ENCODE results near the gene C12orf43.
"Not testable (repeated sequence)": the region's sequence is repeated elsewhere in the genome, so short reads cannot be mapped to it uniquely, and the experiment has no call there.

The C12orf43 gene

GRCh38 chr12:121050725-121051124 lies 34.4 kb upstream of the C12orf43 start:
- Histone ChIP-seq H3K9ac (ENCODE audit: low read depth, low read length) (no peak overlapping the region), H3K4me3 (ENCODE audit: low read length) (no peak overlapping the region), H3K27me3 (ENCODE audit: insufficient read depth, low read length) (no peaks in the 10 kb centered on the region), H3K27ac (ENCODE audit: low read length) (no peak overlapping the region), H3K4me1 (ENCODE audit: insufficient read depth, low read length) (no peaks in the 10 kb centered on the region; the same call in 1 of the 2 replicates), H3K36me3 (ENCODE audit: insufficient read depth, low read depth, low read length) (no peaks in the 10 kb centered on the region), H3K9me3 (ENCODE audit: insufficient read depth, low read depth, low read length) (no peaks in the 10 kb centered on the region)

DNA sequence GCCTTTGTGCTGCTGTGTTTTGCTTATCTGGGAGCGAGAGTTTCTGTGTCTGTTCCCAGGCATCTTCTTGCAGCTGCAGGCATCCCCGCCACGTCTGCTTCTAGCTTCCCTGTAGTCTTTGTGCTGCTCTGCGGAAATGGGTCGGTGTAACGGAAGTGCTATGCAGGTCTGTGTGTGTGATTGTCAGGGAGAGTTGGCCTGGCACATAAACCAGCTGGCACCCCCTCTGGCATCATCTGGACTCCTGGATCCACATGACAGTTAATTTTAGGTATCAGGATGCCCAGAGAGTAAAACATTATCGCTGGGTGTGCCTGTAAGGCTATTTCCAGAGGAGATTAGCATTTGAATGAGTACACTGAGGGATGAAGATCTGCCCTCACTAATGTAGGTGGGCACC lies 32.2 kb upstream of the C12orf43 start:
- Histone ChIP-seq H3K9me3 (ENCODE audit: insufficient read depth, low read depth, low read length) (no peaks in the 10 kb centered on the region), H3K4me3 (ENCODE audit: low read length) (no peak overlapping the region), H3K36me3 (ENCODE audit: insufficient read depth, low read depth, low read length) (no peaks in the 10 kb centered on the region), H3K27ac (ENCODE audit: low read length) (no peak overlapping the region), H3K27me3 (ENCODE audit: insufficient read depth, low read length) (no peaks in the 10 kb centered on the region), H3K9ac (ENCODE audit: low read depth, low read length) (no peak overlapping the region), H3K4me1 (ENCODE audit: insufficient read depth, low read length) (no peaks in the 10 kb centered on the region; the same call in 1 of the 2 replicates)

- H3K9ac ChIP-seq (ENCODE audit: low read depth, low read length); H3K4me1 ChIP-seq (ENCODE audit: insufficient read depth, low read length); H3K36me3 ChIP-seq (ENCODE audit: insufficient read depth, low read depth, low read length); H3K9me3 ChIP-seq (ENCODE audit: insufficient read depth, low read depth, low read length); H3K27me3 ChIP-seq (ENCODE audit: insufficient read depth, low read length); H3K27ac ChIP-seq (ENCODE audit: low read length); H3K4me3 ChIP-seq (ENCODE audit: low read length): not testable (repeated sequence)
Observed at GRCh38 chr12:121047400-121047799, 31.1 kb upstream of the C12orf43 start.

DNA sequence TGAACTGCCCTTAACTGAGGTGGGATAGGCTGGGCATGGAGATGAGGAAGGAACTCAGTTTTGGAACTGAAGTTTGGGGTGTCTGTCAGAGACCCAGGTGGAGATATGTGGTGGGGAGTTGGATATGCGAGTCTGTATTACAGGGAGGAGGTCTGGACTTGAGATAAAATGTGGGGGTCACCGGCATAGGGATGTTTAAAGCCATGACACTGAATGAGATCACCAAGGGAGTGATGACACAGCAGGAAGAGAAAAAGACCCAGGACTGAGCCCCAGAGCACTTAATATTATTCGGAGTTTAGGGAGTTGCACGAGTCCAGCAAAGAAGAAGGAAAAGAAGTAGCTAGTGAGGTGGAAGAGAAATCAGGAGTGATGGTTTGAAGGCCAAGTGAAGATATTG lies 26.8 kb upstream of the C12orf43 start:
- Histone ChIP-seq H3K4me1 (ENCODE audit: insufficient read depth, low read length) (no peaks in the 10 kb centered on the region), H3K9ac (ENCODE audit: low read depth, low read length) (no peak overlapping the region), H3K36me3 (ENCODE audit: insufficient read depth, low read depth, low read length) (no peaks in the 10 kb centered on the region), H3K9me3 (ENCODE audit: insufficient read depth, low read depth, low read length) (no peaks in the 10 kb centered on the region), H3K27ac (ENCODE audit: low read length) (no peak overlapping the region), H3K27me3 (ENCODE audit: insufficient read depth, low read length) (no peaks in the 10 kb centered on the region), H3K4me3 (ENCODE audit: low read length) (no peak overlapping the region)

DNA sequence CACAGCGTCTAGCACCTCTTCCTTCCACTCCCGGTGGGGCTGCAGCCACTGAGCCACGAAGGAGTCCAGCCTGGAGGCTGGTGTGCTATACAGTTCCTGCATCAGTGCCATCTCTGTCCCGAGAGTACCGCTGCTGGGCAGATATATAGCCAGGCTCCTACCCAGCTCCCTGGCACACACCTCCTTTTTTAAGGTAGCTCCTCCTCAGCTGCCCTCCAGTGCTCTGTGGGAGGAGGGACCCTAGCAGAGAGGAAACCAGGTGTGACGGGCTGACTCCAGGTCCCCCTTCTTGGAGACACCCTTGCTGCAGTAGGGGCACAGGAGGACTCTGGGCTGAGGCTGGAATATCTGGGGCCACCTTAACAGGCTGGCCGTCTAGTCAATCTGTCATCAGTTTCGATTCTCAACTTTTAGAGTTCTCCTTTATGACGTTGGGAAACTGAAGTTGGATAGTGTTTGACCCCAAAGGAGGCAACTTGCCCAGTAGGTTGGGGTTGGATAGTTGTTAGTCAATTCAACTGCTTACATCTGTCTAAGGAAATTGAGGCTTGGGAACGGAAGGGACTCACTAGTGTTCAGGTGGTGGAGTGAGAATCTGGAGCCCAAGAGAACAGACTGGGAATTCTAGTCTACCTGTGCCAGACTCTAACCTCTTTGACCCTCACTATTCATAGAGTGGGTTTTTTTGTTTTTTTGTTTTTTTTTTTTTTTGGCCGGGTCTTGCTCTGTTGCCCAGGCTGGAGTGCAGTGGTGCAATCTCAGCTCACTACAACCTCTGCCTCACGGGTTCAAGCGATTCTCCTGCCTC lies 22.8 kb upstream of the C12orf43 start, which contains the start of gene OASL:
Gene OASL (minus strand): TSS at position 386 of the 808 bp plus-strand sequence. CDS start 275 bp downstream, at position 111.
- no peak within 1 kb of the TSS for H3K27ac ChIP-seq (ENCODE audit: low read length)
- H3K9ac ChIP-seq (ENCODE audit: low read depth, low read length), result no peak within 1 kb of the TSS
- H3K9me3 ChIP-seq (ENCODE audit: insufficient read depth, low read depth, low read length), result no peaks in the 10 kb centered on the region
- no peak within 1 kb of the TSS for H3K4me3 ChIP-seq (ENCODE audit: low read length)
- H3K36me3 ChIP-seq (ENCODE audit: insufficient read depth, low read depth, low read length), result no peaks in the 10 kb centered on the region
- H3K4me1 ChIP-seq (ENCODE audit: insufficient read depth, low read length), result no peaks in the 10 kb centered on the region
- no peaks in the 10 kb centered on the region for H3K27me3 ChIP-seq (ENCODE audit: insufficient read depth, low read length)

DNA sequence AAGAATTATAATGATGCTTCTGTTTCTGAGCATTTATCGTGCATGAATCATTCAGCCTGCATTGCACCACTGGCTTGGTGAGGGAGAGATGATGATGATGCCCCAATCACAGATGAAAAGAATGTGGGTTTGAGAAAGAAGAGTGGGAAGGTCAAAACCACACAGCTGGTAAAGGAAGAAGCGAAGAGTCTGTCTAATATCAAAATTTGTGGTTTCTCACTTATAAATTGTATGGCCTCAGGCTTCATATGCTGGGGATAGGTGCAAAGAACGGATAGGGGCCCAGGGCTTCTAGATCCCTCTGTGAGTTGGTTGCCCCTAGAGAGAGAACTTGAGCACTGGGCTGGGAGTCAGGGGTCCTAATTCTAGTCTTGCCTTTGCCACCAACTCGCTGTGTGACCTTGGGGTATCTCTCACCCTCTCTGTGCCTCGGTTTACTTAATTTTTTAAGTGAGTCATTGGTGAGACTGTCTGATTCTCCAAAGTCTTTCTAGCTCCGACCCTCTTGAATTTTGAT lies 20.6 kb upstream of the C12orf43 start:
- H3K27ac ChIP-seq (ENCODE audit: low read length), result no peak overlapping the region
- no peak overlapping the region for H3K4me3 ChIP-seq (ENCODE audit: low read length)
- no peaks in the 10 kb centered on the region for H3K4me1 ChIP-seq (ENCODE audit: insufficient read depth, low read length)
- H3K27me3 ChIP-seq (ENCODE audit: insufficient read depth, low read length), result no peaks in the 10 kb centered on the region
- no peaks in the 10 kb centered on the region for H3K36me3 ChIP-seq (ENCODE audit: insufficient read depth, low read depth, low read length)
- H3K9me3 ChIP-seq (ENCODE audit: insufficient read depth, low read depth, low read length), result no peaks in the 10 kb centered on the region
- H3K9ac ChIP-seq (ENCODE audit: low read depth, low read length), result no peak overlapping the region

GRCh38 chr12:121034616-121035305 lies 18.5 kb upstream of the C12orf43 start:
- Histone ChIP-seq H3K4me3 (ENCODE audit: low read length) (no peak overlapping the region), H3K9ac (ENCODE audit: low read depth, low read length) (no peak overlapping the region), H3K4me1 (ENCODE audit: insufficient read depth, low read length) (0 out of 2 replicates have a peak, but pooled peaks cover 3% of the 10 kb centered on the region), H3K27me3 (ENCODE audit: insufficient read depth, low read length) (no peaks in the 10 kb centered on the region), H3K27ac (ENCODE audit: low read length) (no peak overlapping the region), H3K36me3 (ENCODE audit: insufficient read depth, low read depth, low read length) (no peaks in the 10 kb centered on the region), H3K9me3 (ENCODE audit: insufficient read depth, low read depth, low read length) (no peaks in the 10 kb centered on the region)

DNA sequence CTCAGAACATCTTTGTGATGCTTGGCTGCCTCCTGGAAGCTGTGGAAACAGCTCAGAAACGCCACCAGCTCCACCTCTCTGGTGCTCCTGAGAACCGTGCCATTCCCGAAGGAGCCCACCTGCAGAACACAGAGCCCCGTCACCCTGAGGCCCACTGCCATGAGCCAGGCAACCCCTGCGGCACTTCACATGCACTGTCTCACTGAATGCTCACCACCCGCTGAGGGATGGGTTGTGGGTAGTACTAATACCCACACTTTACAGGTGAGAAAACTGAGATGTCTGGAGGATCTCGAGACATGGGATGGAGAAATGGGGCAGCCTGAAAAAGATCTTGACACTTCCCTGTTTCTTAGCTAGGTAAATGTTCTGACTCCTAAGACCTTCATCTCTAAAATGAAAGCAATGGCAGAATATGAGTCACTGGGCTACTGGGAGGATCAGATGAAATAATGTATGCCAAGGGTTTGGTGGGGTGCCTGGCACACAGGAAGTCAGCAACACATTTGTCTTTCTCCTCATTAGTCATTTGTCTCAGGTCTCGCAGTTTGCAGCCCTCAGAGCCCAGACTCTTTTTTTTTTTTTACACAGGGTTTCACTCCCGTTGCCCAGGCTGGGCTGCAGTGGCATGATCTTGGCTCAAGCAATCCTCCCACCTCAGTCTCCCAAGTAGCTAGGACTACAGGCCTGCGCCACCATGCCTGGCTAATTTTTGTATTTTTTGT lies 17.5 kb upstream of the C12orf43 start:
- no peak overlapping the region for H3K9ac ChIP-seq (ENCODE audit: low read depth, low read length)
- no peaks in the 10 kb centered on the region for H3K36me3 ChIP-seq (ENCODE audit: insufficient read depth, low read depth, low read length)
- no peaks in the 10 kb centered on the region for H3K9me3 ChIP-seq (ENCODE audit: insufficient read depth, low read depth, low read length)
- H3K4me3 ChIP-seq (ENCODE audit: low read length), result no peak overlapping the region
- H3K4me1 ChIP-seq (ENCODE audit: insufficient read depth, low read length), result 0 out of 2 replicates have a peak, but pooled peaks cover 3% of the 10 kb centered on the region
- no peak overlapping the region for H3K27ac ChIP-seq (ENCODE audit: low read length)
- H3K27me3 ChIP-seq (ENCODE audit: insufficient read depth, low read length), result no peaks in the 10 kb centered on the region

GRCh38 chr12:121030576-121031212 lies 14.4 kb upstream of the C12orf43 start:
- H3K9ac ChIP-seq (ENCODE audit: low read depth, low read length), result no peak overlapping the region
- H3K27me3 ChIP-seq (ENCODE audit: insufficient read depth, low read length), result no peaks in the 10 kb centered on the region

DNA sequence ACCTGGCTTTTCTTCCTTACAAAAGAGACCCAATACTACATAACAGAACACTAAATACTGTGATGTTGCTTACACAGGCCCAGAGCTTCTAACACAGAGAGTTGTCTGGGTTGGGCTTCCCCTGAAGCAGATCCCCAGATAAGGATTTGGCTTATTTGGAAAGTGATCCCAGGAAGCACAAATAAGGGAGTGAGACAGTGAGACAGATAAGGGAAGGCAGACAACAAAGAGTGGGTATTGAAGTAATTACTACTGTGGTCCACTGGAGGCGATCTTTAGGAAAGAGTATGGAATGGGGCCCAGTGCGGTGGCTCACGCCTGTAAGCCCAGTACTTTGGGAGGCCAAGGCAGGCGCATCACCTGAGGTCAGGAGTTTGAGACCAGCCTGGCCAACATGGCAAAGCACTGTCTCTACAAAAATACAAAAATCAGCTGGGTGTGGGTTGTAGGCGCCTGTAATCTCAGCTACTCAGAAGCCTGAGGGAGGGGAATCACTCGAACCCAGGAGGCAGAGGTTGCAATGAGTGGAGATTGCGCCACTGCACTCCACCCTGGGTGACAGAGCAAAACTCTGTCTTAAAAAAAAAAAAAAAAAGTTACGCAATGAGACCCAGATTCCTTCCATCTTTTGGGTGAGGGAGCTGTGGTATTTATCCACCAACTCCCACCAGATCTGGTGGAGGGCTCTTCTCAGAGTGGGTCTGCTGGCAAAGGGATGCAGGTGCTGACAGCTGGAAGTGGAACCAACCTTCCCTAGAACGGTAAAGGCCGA lies 10.2 kb upstream of the C12orf43 start:
- no peak overlapping the region for H3K27ac ChIP-seq (ENCODE audit: low read length)
- H3K27me3 ChIP-seq (ENCODE audit: insufficient read depth, low read length), result no peaks in the 10 kb centered on the region
- H3K9me3 ChIP-seq (ENCODE audit: insufficient read depth, low read depth, low read length), result no peaks in the 10 kb centered on the region
- 0 out of 2 replicates have a peak, but pooled peaks cover 3% of the 10 kb centered on the region for H3K4me1 ChIP-seq (ENCODE audit: insufficient read depth, low read length)
- H3K4me3 ChIP-seq (ENCODE audit: low read length), result no peak overlapping the region
- no peaks in the 10 kb centered on the region for H3K36me3 ChIP-seq (ENCODE audit: insufficient read depth, low read depth, low read length)
- H3K9ac ChIP-seq (ENCODE audit: low read depth, low read length), result no peak overlapping the region

More at GRCh38 chr12:121030576-121031212, 14.4 kb upstream of the C12orf43 start:
- Histone ChIP-seq H3K4me1 (ENCODE audit: insufficient read depth, low read length) (0 out of 2 replicates have a peak, but pooled peaks cover 3% of the 10 kb centered on the region), H3K4me3 (ENCODE audit: low read length) (no peak overlapping the region), H3K36me3 (ENCODE audit: insufficient read depth, low read depth, low read length) (no peaks in the 10 kb centered on the region), H3K27ac (ENCODE audit: low read length) (no peak overlapping the region), H3K9me3 (ENCODE audit: insufficient read depth, low read depth, low read length) (no peaks in the 10 kb centered on the region)
